Activated CD8-positive, alpha-beta T cell treated with anti-CD3 and anti-CD28 coated beads, Interleukin-2, amount 10 ng/mL, durations not matched to agents 7 days and 5 days (primary cell): ENCODE results near the gene HOXA2. TPM values are rescaled to one million over a fixed set of nuclear protein-coding genes. Genes with fewer than 3 reads are reported as not detected.

ENCODE experiments used
- ATAC-seq: fragments of 150-1000 bp; cut with Tn5 transposase; one replicate; pipeline ENCODE4 v1.10.0; 2021; ENCODE audit warnings: moderate library complexity
- CTCF ChIA-PET: fragments of 350-600 bp; sonication (Branson Sonifier 250); formaldehyde crosslinking; loops from one replicate; lab custom pipeline; 2021; ENCODE audit warnings: antibody characterized with exemption; lab: Charles Lee
- POLR2A ChIA-PET: fragments of 350-600 bp; sonication (Branson Sonifier 250); formaldehyde crosslinking; loops from one replicate; lab custom pipeline; 2021; ENCODE audit warnings: antibody characterized with exemption; lab: Charles Lee
- DNase-seq: peaks from one replicate; pipeline ENCODE4 v3.0.0-alpha.2; 2020
- H3K27ac Mint-ChIP-seq: one replicate; pipeline ENCODE4 v1.8.0; 2021; ENCODE audit warnings: mild to moderate bottlenecking, mixed read lengths
- H3K27me3 Mint-ChIP-seq: one replicate; pipeline ENCODE4 v1.8.0; 2021; ENCODE audit warnings: low read depth, mixed read lengths
- H3K36me3 Mint-ChIP-seq: one replicate; pipeline ENCODE4 v1.8.0; 2021; ENCODE audit warnings: low read depth, mixed read lengths
- H3K4me1 Mint-ChIP-seq: one replicate; pipeline ENCODE4 v1.8.0; 2021; ENCODE audit warnings: low read depth, mixed read lengths
- H3K4me3 Mint-ChIP-seq: one replicate; pipeline ENCODE4 v1.8.0; 2021; ENCODE audit warnings: mild to moderate bottlenecking, mixed read lengths
- H3K9me3 Mint-ChIP-seq: one replicate; pipeline ENCODE4 v1.8.0; 2022; ENCODE audit warnings: mixed read lengths; ENCODE audit not compliant: insufficient read depth
- total RNA-seq, 2 experiments: library from RNA; stranded (reverse); gene quantifications; one replicate each; pipeline ENCODE4 v1.2.3, GENCODE V29; 2021

Gene HOXA2
- total RNA-seq, 2 experiments from 2014 or later = not detected

DNA sequence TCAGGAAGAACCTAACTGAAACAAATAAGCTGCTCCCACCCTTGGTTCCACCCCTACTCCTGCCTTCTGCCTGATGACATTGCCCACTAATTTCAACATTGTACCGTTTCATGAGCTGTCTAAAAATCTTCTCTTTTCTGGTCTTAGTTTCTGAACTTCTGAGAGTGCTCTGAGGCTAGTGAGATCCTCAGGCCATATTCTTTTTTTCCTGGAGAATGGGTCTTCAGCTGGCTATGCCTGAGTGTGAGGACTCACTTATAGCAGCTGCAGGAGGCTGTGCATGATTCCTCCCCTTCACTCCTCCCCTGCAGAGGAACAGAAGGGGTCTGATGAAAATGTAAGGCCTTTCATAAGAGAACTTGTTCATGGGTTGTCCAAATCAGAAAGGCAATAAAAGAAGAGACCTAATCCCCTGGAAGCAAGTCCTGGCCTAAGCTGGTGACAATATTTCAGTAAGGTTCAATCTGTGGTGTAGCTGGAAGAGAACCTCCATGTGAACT, 17.0 kb upstream of the HOXA2 start:
- ChIA-PET POLR2A (interaction anchor here (0.8 kb wide), 1 partner anchor 352 kb away, joined by 3 read pairs; no protein-coding TSS in a partner anchor), CTCF (interaction anchor here (0.7 kb wide), 1 partner anchor 10 kb away, joined by 3 read pairs; no protein-coding TSS in a partner anchor)
- DNase-seq (no peak), ATAC-seq (no peak)
- Mint-ChIP-seq H3K4me1 (peaks cover 2% of the 10 kb centered on the region), H3K9me3 (no peaks in the 10 kb centered on the region), H3K36me3 (no peaks in the 10 kb centered on the region), H3K27ac (no peak overlapping the region), H3K4me3 (no peak overlapping the region), H3K27me3 (no peaks in the 10 kb centered on the region)

DNA sequence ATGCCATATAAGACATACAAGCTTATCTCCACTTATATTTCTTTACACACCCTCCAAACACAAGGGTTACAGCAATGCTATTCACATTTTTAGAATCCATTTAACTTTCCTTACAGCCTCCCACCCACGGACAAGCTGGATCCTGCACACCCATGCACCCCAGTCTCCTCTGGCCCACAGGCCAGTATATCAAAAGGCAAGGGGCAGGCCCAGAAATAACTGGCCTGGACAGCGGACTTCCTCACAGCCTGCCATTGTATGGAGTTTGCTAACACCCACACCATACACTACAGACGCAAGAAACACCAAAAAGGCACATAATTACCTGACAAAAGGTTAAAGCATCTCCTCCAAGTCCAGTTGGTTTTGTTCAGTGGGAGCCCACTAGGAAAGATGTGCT, 16.1 kb upstream of the HOXA2 start:
- POLR2A ChIA-PET = no interaction called here
- ATAC-seq = no peak

DNA sequence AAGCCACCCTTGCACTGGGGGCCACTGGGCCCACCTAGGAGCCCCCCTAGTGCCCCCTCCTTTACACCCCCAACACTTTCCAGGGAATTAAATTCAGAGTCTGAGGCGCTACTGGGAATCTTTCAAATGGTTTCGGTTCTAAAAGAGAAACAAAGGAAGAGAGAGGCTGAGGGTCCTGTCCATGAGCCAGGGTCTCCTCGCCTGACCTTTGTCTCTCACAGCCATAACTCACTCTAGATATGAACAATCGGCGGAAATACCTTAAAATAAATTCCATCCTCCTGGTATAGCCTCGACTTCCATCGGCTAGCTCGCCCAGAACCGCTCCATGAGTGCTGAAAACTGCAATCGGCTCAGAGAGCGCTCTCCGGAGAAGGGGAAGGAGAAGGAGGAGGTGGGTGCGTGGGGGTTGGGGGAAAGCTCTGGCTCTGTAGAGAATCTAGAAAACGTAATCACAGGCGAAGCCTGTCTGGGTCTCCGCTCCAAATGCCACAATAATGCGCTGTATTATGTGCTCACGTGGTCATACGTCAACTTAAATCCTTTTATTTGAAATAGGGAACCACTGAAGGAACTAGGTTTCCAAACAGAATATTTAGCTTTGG, 15.5 kb upstream of the HOXA2 start:
- H3K4me1 Mint-ChIP-seq = peaks cover 2% of the 10 kb centered on the region
- no peak for DNase-seq
- no peak for ATAC-seq
- H3K4me3 Mint-ChIP-seq = no peak overlapping the region
- POLR2A ChIA-PET = no interaction called here
- H3K36me3 Mint-ChIP-seq = no peaks in the 10 kb centered on the region
- no peak overlapping the region for H3K27ac Mint-ChIP-seq
- CTCF ChIA-PET = no interaction called here
- H3K27me3 Mint-ChIP-seq = no peaks in the 10 kb centered on the region
- no peaks in the 10 kb centered on the region for H3K9me3 Mint-ChIP-seq

More for the DNA sequence above, 16.1 kb upstream of the HOXA2 start:
- Mint-ChIP-seq H3K27me3 (no peaks in the 10 kb centered on the region), H3K36me3 (no peaks in the 10 kb centered on the region), H3K27ac (no peak overlapping the region), H3K4me1 (peaks cover 2% of the 10 kb centered on the region), H3K9me3 (no peaks in the 10 kb centered on the region), H3K4me3 (no peak overlapping the region)
- no peak for DNase-seq
- CTCF ChIA-PET = no interaction called here

DNA sequence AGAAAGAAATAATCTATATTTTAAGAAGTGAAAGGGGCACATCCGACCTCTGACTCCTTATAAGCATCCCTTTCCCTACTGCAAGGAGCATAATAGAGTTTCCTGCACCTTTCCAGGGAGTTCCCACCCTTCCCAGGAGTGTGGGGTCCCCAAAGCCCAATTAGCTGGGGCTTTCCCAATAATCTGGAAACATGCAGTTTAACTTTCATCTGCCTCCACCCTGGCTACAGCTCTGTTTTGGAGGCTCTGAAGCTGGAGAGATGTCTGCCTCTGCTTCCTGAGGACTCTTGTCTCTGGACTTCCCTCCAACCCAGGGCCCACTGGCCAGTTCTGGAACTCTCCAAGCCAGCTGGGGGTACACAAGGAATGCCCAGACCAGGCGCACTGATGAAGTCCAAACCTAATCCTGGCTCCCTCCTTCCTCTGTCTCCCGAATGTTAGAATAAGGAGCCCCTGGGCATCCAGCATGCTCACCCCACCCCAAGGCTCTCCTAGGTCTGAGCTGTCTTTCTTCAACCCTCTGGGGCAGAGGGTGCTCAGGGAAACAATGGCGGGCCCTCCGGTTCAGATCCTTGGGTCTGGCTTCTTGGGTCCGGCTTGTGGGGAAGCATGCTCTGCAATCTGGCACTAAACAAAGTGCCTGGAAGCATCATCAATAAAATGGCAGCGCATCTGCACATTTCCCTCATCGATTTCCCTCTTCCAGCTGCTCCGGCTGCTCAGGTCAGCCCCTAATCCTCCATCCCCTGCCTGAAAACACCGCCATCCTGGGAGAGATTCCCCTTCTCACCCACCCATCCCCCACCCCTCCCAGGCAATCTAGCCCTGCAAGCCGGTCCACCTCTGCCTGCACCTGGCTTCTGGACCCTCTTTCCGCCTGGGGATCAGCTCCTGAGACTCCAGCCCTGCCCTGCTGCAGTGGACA, 14.7 kb upstream of the HOXA2 start:
- DNase-seq = no peak
- Mint-ChIP-seq H3K36me3 (no peaks in the 10 kb centered on the region), H3K4me1 (no peaks in the 10 kb centered on the region), H3K27ac (no peak overlapping the region), H3K27me3 (no peaks in the 10 kb centered on the region), H3K9me3 (no peaks in the 10 kb centered on the region), H3K4me3 (no peak overlapping the region)
- CTCF ChIA-PET = no interaction called here
- POLR2A ChIA-PET = interaction anchor here (0.6 kb wide), 1 partner anchor 36 kb away, joined by 3 read pairs; no protein-coding TSS in a partner anchor
- ATAC-seq = no peak

DNA sequence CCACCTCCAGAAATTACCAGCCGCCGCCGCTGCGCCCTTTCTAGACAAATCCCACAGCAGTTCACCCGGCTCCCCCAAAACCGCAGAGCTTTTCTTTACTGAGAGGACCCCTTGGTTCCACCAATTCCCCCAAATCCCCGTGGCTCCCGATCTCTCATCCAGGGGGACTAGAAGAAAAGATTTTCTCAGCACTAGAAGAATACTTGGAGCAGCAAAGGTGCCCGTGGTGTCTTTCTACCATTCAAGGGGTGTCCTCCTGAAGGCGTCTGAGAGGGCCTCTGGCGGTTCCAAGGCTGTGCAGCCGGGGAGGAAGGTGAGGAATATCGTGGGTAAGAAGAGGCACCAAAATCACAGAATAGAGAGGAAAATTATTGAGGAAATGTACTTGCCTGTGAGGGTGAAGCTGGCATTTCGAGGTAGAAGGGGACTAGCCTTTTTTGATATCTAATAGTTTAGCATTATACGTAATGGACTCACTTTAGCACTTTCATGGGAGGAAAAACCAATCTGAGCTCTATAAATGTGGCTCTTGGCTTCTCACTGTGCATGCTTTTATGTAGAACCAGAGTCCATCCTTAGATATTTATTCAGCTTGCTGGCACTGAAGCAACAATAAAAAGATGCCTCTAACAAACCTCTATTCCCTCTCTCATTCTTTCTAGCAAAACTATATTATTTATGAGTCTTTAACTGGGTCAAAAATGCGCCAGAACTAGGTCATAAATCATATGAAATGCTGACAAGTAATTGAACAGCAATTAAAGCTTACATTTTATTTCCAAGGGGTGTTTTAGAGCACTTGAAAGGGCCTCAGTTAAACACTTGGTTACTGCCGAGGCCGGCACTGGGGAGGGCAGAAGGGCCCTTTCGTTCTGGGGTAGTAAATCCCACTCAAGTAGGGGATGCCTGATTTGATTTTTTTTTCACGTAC, 13.8 kb upstream of the HOXA2 start:
- H3K27me3 Mint-ChIP-seq = no peaks in the 10 kb centered on the region
- no peak overlapping the region for H3K27ac Mint-ChIP-seq
- H3K4me1 Mint-ChIP-seq = no peaks in the 10 kb centered on the region
- no peaks in the 10 kb centered on the region for H3K36me3 Mint-ChIP-seq
- ATAC-seq = no peak
- ChIA-PET POLR2A (interaction anchor here (0.6 kb wide), 1 partner anchor 35 kb away, joined by 3 read pairs; no protein-coding TSS in a partner anchor), CTCF (no interaction called here)
- no peak overlapping the region for H3K4me3 Mint-ChIP-seq
- H3K9me3 Mint-ChIP-seq = no peaks in the 10 kb centered on the region
- no peak for DNase-seq

DNA sequence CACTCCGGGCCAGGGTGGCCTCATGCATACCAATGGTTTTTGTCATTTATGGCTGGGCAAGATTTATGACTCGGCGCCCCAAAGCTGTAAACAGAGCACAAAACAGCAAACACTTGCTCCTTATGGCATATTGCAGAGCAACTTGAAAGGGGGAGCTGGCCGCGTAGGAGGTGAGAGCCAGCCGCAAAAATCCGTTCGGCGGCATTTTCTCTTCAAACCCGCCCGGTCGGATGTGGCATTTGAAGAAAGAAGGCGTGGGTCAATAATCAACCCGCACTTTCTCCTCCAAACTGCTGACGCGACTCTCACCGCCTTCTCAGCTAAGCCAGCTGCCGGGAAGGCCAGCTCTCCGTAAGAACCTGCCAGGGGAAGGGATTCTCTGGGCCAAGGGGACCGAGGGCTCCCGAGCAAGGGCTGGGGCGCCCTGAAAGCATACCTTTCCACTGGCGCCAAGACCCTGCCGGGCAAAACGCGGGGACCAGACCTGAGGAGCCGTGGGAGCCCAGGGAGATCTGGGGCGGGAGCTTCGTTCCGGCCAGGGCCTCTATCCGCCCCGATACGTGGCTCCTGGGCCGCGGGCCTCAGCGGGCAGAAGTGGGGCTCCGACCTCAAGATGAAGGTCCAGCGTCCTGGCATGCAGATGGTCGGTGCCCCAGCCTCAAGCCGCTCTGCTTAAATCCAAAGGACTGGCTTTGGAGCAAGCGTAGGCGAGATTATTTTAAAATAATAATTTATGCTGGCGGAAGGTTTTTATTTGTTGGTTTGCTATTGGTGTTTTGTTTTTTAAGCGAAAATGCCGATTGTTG, 12.9 kb upstream of the HOXA2 start:
- ATAC-seq = no peak
- Mint-ChIP-seq H3K4me3 (no peak overlapping the region), H3K36me3 (no peaks in the 10 kb centered on the region), H3K4me1 (no peaks in the 10 kb centered on the region), H3K9me3 (no peaks in the 10 kb centered on the region), H3K27me3 (no peaks in the 10 kb centered on the region), H3K27ac (no peak overlapping the region)
- DNase-seq = no peak
- ChIA-PET POLR2A (no interaction called here), CTCF (no interaction called here)

DNA sequence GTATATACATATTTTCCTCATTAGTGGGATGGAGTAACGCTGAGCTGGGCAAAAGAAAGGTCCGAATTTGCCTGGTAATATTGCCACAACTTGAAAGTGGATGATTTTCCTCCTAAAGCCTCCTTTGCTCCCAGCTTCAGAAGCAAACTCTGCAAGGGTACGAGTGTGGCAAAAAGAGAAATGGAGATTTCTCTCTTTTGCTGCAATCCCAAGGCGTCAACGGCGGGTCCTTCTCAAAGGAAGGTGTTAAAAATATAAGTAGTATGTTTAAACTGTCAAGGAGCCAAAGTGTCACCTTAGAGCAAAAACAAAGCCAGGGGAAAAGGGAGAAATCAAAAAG, 12.4 kb upstream of the HOXA2 start:
- H3K4me3 Mint-ChIP-seq = no peak overlapping the region
- ChIA-PET CTCF (no interaction called here), POLR2A (no interaction called here)
- H3K27ac Mint-ChIP-seq = no peak overlapping the region
- H3K27me3 Mint-ChIP-seq = no peaks in the 10 kb centered on the region
- DNase-seq = no peak
- no peaks in the 10 kb centered on the region for H3K4me1 Mint-ChIP-seq
- H3K9me3 Mint-ChIP-seq = no peaks in the 10 kb centered on the region
- H3K36me3 Mint-ChIP-seq = no peaks in the 10 kb centered on the region
- no peak for ATAC-seq

DNA sequence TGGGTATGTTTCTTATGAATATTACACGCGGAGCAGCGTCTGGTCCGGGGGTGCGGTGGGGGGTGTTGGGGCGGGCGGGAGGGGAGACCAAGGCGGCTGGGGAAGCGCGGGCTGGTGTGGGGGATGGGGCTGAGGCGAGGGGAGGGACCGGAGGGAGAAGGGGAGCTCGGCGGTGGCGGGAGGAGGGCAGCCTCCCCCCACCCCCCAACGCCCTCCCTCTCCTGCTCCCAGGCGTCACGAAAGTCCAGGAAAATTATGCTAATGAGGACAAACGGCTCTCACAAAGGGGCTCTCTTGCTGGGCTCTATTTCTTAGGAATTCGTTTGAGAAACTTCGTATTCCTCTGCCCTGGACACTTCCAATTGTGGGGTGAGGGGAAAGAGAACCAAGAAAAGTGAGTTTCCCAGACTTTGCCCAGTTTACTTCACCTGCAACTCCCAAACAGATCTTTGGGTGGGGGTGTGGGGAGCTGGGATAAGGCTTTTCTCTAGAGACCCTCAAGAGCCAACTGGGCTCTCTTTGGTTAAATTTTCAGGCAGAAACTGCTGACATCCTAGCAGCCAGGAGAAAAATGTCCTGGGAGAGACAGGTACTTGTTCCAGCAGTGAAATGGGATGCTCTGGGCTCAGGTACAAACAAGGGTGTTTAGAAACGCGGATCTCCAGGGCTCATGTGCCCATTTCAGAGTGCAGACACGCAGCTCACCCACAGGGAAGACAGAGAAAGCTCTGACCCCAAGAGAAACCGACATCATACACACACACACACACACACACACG, 11.7 kb upstream of the HOXA2 start:
- ChIA-PET POLR2A (no interaction called here), CTCF (no interaction called here)
- ATAC-seq = no peak
- no peak overlapping the region for H3K27ac Mint-ChIP-seq
- H3K9me3 Mint-ChIP-seq = no peaks in the 10 kb centered on the region
- no peaks in the 10 kb centered on the region for H3K27me3 Mint-ChIP-seq
- no peak overlapping the region for H3K4me3 Mint-ChIP-seq
- H3K36me3 Mint-ChIP-seq = no peaks in the 10 kb centered on the region
- DNase-seq = no peak
- no peaks in the 10 kb centered on the region for H3K4me1 Mint-ChIP-seq

DNA sequence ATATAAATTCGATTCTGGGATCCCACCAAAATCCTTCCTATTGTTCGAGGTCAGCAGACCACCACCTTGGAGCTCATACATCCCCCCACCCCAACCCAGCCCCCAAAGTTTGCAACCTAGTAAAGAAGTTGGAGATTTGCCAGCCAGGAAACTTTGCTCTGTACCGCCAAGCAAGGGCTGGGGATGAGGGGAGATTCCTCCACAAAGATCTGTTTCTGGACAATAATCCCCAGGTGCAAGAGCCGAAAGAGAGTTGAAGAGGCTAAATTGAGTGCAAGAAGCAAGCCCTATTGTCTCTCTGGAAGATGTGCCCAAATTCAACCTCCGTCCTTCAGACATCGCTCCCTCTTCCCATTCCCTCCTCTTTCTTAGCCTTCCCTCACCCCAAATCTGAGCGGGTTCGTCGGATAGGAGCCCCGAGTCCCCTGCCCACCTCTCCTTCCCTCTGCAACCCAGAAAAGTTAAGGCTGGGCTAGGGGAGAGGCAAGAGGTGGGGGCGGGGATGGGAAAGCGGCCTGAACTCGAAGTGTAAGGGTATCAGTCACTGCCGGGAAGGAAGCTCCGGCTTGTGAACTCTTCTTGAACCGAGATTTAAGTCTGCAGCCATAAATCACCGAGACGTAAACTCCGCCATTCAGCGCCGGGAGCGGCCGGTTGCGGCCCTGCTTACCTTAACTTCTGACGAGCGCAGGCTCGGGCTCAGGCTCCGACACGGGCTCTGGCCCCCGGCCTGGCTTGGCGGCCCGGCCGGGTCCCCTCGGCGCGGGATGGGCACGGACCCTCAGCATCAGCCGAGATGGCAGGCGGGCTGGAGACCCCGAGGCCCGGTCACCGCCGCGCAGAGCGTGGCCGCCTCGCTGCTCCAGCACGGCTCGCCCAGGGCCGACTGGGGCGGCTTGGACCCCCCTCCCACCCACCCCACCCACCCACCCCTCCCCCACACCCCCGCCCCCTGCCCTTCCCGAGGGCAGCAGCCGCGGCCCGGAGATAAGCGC, 10.8 kb upstream of the HOXA2 start:
- H3K9me3 Mint-ChIP-seq = no peaks in the 10 kb centered on the region
- H3K4me3 Mint-ChIP-seq = no peak overlapping the region
- DNase-seq (no peak), ATAC-seq (no peak)
- no peak overlapping the region for H3K27ac Mint-ChIP-seq
- ChIA-PET CTCF (no interaction called here), POLR2A (no interaction called here)
- no peaks in the 10 kb centered on the region for H3K4me1 Mint-ChIP-seq
- H3K36me3 Mint-ChIP-seq = no peaks in the 10 kb centered on the region
- no peaks in the 10 kb centered on the region for H3K27me3 Mint-ChIP-seq

DNA sequence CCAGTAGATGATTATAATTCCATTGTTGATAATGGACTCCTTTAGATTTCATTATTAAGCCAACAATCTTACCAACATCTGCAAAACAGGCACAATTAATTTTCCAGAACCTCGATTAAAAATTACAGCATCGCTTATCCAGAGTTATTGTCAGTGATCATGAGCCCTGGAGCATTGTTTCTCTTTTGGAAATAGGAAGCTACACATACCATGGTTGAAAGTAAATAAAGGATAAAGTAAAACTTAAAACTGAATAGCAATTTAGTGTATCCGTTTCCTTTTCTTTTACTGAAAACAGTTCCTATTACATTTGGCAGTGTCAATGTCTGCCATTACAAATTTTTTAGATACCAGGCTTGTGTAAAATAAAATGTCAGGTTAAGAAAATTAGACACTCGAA, 9.9 kb upstream of the HOXA2 start:
- Mint-ChIP-seq H3K4me1 (no peaks in the 10 kb centered on the region), H3K9me3 (no peaks in the 10 kb centered on the region), H3K36me3 (no peaks in the 10 kb centered on the region), H3K27me3 (no peaks in the 10 kb centered on the region), H3K4me3 (no peak overlapping the region), H3K27ac (no peak overlapping the region)
- ChIA-PET POLR2A (no interaction called here), CTCF (no interaction called here)
- DNase-seq = no peak
- no peak for ATAC-seq
